Endothelial cell of umbilical vein (primary cell): ENCODE results near the gene IL25. TPM values are rescaled to one million over a fixed set of nuclear protein-coding genes. Genes with fewer than 3 reads are reported as not detected.

ENCODE experiments used
- BruUV-seq: library from RNA; stranded (reverse); fragments of 400-500 nt; replicated peaks from 2 replicates; lab custom pipeline; 2021; lab: Mats Ljungman, UMichigan
- CTCF ChIA-PET: fragments of 300-600, 350-600 bp; sonication (Branson Sonifier 250); formaldehyde crosslinking; loops from one replicate; lab custom pipeline; 2021; ENCODE audit warnings: antibody characterized with exemption, inconsistent platforms; lab: Charles Lee
- POLR2A ChIA-PET: fragments of 300-600, 350-600 bp; sonication (Branson Sonifier 250); formaldehyde crosslinking; loops from one replicate; lab custom pipeline; 2021; ENCODE audit warnings: antibody characterized with exemption, inconsistent platforms; lab: Charles Lee
- DNase-seq: peaks from one replicate; pipeline ENCODE4 v3.0.0-alpha.2; 2011; ENCODE audit warnings: low read depth, low spot score
- FAIRE-seq: peaks from 2 replicates; lab custom pipeline; 2011; peaks lifted over from hg19 to GRCh38; lab: Jason Lieb, UNC
- H2AFZ ChIP-seq: 2 replicates; pipeline ENCODE4 v1.6.0; 2012; ENCODE audit warnings: low read depth, low read length, control low read depth, inconsistent platforms
- H3K27ac ChIP-seq: 2 replicates; pipeline ENCODE4 v1.5.1; 2011; ENCODE audit warnings: low read depth, mild to moderate bottlenecking, control low read depth, low read length, moderate library complexity; ENCODE audit not compliant: insufficient read depth
- H3K27me3 ChIP-seq, 2 experiments: 2 replicates each; pipeline versions ENCODE4 v1.6.0 to v1.6.1; 2011; ENCODE audit warnings: low read length in 2 of 2, mixed read lengths in 1 of 2; ENCODE audit not compliant: control insufficient read depth in 2 of 2, insufficient read depth in 2 of 2
- H3K36me3 ChIP-seq, 2 experiments: 2 replicates in 1 of 2; 3 replicates in 1 of 2; pipeline ENCODE4 v1.5.1; 2011; ENCODE audit warnings: low read length in 2 of 2, mild to moderate bottlenecking in 1 of 2, moderate library complexity in 1 of 2; ENCODE audit not compliant: control insufficient read depth in 2 of 2, insufficient read depth in 2 of 2; ENCODE audit errors: extremely low read depth in 1 of 2
- H3K4me1 ChIP-seq: 3 replicates; pipeline ENCODE4 v1.5.1; 2011; ENCODE audit warnings: mild to moderate bottlenecking, low read length; ENCODE audit not compliant: control insufficient read depth, insufficient read depth; ENCODE audit errors: extremely low read depth
- H3K4me2 ChIP-seq: 2 replicates; pipeline ENCODE4 v1.6.1; 2011; ENCODE audit warnings: low read length, control low read depth, mixed read lengths; ENCODE audit not compliant: insufficient read depth
- H3K4me3 ChIP-seq, 3 experiments: fragments of 200-600 bp in 1 of 3; sonication (generic), shearing (Covaris generic) in 1 of 3; replicated peaks in 1 of 3; 2 replicates each; pipeline ENCODE4 v1.5.1; 2011 to 2016; ENCODE audit warnings: control low read depth in 3 of 3, low read length in 3 of 3, mild to moderate bottlenecking in 2 of 3, inconsistent platforms in 1 of 3, low read depth in 1 of 3, moderate library complexity in 1 of 3; ENCODE audit not compliant: insufficient read depth in 1 of 3
- H3K79me2 ChIP-seq: 2 replicates; pipeline ENCODE4 v1.6.0; 2012; ENCODE audit warnings: low read length, inconsistent platforms; ENCODE audit not compliant: control insufficient read depth, insufficient read depth
- H3K9ac ChIP-seq: replicated peaks from 2 replicates; pipeline ENCODE3; 2011; ENCODE audit warnings: low read length, control low read depth; ENCODE audit not compliant: insufficient read depth; ENCODE audit errors: extremely low read depth
- H3K9me1 ChIP-seq: replicated peaks from 3 replicates; pipeline ENCODE4 v1.6.0; 2011; ENCODE audit warnings: mild to moderate bottlenecking, low read length; ENCODE audit not compliant: control insufficient read depth, insufficient read depth; ENCODE audit errors: extremely low read depth
- H3K9me3 ChIP-seq: replicated peaks from 2 replicates; pipeline ENCODE4 v1.5.1; 2012; ENCODE audit warnings: low read length, inconsistent platforms; ENCODE audit not compliant: control insufficient read depth, insufficient read depth
- H4K20me1 ChIP-seq: replicated peaks from 2 replicates; pipeline ENCODE3; 2011; ENCODE audit warnings: mild to moderate bottlenecking, low read length; ENCODE audit not compliant: control insufficient read depth, insufficient read depth; ENCODE audit errors: extremely low read depth
- CTCF ChIP-seq, 2 donors: IDR thresholded peaks; 1 replicate in 1 of 2; 2 replicates in 1 of 2; pipeline ENCODE4 v1.5.1; 2011; ENCODE audit warnings: low read length in 2 of 2, mild to moderate bottlenecking in 2 of 2, moderate library complexity in 2 of 2, control low read depth in 1 of 2, inconsistent platforms in 1 of 2, low read depth in 1 of 2; ENCODE audit not compliant: insufficient read depth in 1 of 2; ENCODE audit errors: extremely low read depth in 1 of 2
- EZH2 ChIP-seq: IDR thresholded peaks from 2 replicates; pipeline ENCODE4 v1.6.1; 2012; ENCODE audit warnings: borderline replicate concordance, low read depth, mild to moderate bottlenecking, moderate library complexity, low read length, inconsistent platforms; ENCODE audit not compliant: severe bottlenecking
- FOS ChIP-seq: IDR thresholded peaks from 2 replicates; pipeline ENCODE4 v1.6.1; 2011; ENCODE audit warnings: mild to moderate bottlenecking, low read length, moderate library complexity, borderline replicate concordance; ENCODE audit not compliant: insufficient read depth
- GATA2 ChIP-seq: IDR thresholded peaks from 2 replicates; pipeline ENCODE4 v1.7.0; 2011; ENCODE audit warnings: low read depth, mild to moderate bottlenecking, moderate library complexity, mixed read lengths, low read length; ENCODE audit not compliant: insufficient read length, insufficient read depth
- JUN ChIP-seq: IDR thresholded peaks from 2 replicates; pipeline ENCODE4 v1.6.1; 2011; ENCODE audit warnings: borderline replicate concordance, low read depth; ENCODE audit not compliant: insufficient read length, insufficient read depth
- MAX ChIP-seq: IDR thresholded peaks from 2 replicates; pipeline ENCODE4 v1.6.1; 2011; ENCODE audit not compliant: insufficient read depth, insufficient read length
- MYC ChIP-seq: IDR thresholded peaks from one replicate; pipeline ENCODE4 v1.6.1; 2011; ENCODE audit warnings: mild to moderate bottlenecking, low read depth, low read length
- POLR2A ChIP-seq: IDR thresholded peaks from 2 replicates; pipeline ENCODE4 v1.6.1; 2012; ENCODE audit warnings: low read depth, mild to moderate bottlenecking, control low read depth, low read length
- POLR2AphosphoS5 ChIP-seq: IDR thresholded peaks from 2 replicates; pipeline ENCODE4 v1.6.1; 2012; ENCODE audit warnings: low read depth, mild to moderate bottlenecking, control low read depth, low read length, moderate library complexity; ENCODE audit not compliant: insufficient read depth
- dilution Hi-C: fragments of 300-500 bp; cut with MboI; formaldehyde crosslinking; loops from one replicate; pipeline ENCODE4 v1.15.0; 2019; ENCODE audit warnings: low sequenced_read_pairs; ENCODE audit not compliant: extremely low pct_ligation_motif_present
- intact Hi-C: fragments of 100-400 bp; cut with micrococcal nuclease; formaldehyde crosslinking; loops from one replicate; pipeline ENCODE4 v1.10.0; 2022
- polyA plus RNA-seq, 4 experiments: library from polyadenylated mRNA; depleted of rRNA in 3 of 4; stranded (reverse) in 3 of 4; unstranded in 1 of 4; fragments of >200 nt; gene quantifications; 2 replicates each; pipeline versions ENCODE4 v1.2.1 to v1.2.3, GENCODE V29; 2011 to 2012; ENCODE audit warnings: missing spikeins in 1 of 4
- total RNA-seq: library from RNA; stranded (reverse); gene quantifications from 2 replicates; pipeline ENCODE4 v1.2.3, GENCODE V29; 2021

IL25 gene
- total and polyA plus RNA-seq, 2 donors (not counting 3 experiments of a cell fraction or from before 2014, with no cell fraction given): not detected

- no peaks in the 10 kb centered on the region for H4K20me1 ChIP-seq
- TF ChIP-seq GATA2 (no peak), FOS (no peak), MAX (no peak), JUN (no peak), POLR2AphosphoS5 (no peak), EZH2 (no peak), CTCF (IDR thresholded peaks at IDR 0.05; ENCODE audit: extremely low read depth in 1 of 2, insufficient read depth in 1 of 2, low read depth in 1 of 2, low read length in 2 of 2) (no peak), MYC (no peak), POLR2A (no peak)
- H3K4me2 ChIP-seq: no peak overlapping the region
- H3K27ac ChIP-seq: no peak overlapping the region
- FAIRE-seq (no peak), DNase-seq (no peak)
- dilution Hi-C loops: no loop called here
- no TSS peak for BruUV-seq
- H3K79me2 ChIP-seq: no peaks in the 10 kb centered on the region
- H3K9me1 ChIP-seq: no peaks in the 10 kb centered on the region
- CTCF ChIA-PET: interaction anchor here (0.6 to 2.0 kb wide), 4 partner anchors 24 to 307 kb away, joined by 3 to 4 read pairs (median 4); no protein-coding TSS in a partner anchor
- no peak overlapping the region for H3K9ac ChIP-seq
- no peak overlapping the region for H3K4me3 ChIP-seq
- no peaks in the 10 kb centered on the region for H3K4me1 ChIP-seq
- no peaks in the 10 kb centered on the region for H3K36me3 ChIP-seq
- intact Hi-C loops: no loop called here
- no peaks in the 10 kb centered on the region for H3K9me3 ChIP-seq
- POLR2A ChIA-PET: no interaction called here
- no peak overlapping the region for H2AFZ ChIP-seq
- H3K27me3 ChIP-seq: peaks cover 0 to 3% of the 10 kb centered on the region in 2 experiments
These were observed 3.1 kb downstream of the IL25 start for GRCh38 chr14:23375527-23376251.
